ENCODE results near the gene FANCI.

GRCh38 chr15:89243691-89244573 is at the start of gene FANCI:
- TF ChIP-seq CTCF (IDR thresholded peaks at IDR 0.05 in 4 of 5, conservative IDR thresholded peaks at IDR 0.05 in 1 of 5) = peak; percentile 12 to 55 (median 34)
- TF ChIP-seq POLR2A (IDR thresholded peaks at IDR 0.05) = peak in 1 of 2 donors; percentile 27

Data from gastrocnemius medialis (tissue), 4 donors.